HepG2 (cell line): ENCODE data around the gene UNC93A. TPM values are rescaled to one million over a fixed set of nuclear protein-coding genes. Genes with fewer than 3 reads are reported as not detected.

Experiments used
- ATF3 ChIP-seq: sonication (generic); formaldehyde crosslinking; IDR thresholded peaks from 2 replicates; pipeline ENCODE4 v1.4.0; 2020; ENCODE audit warnings: missing genetic modification reagents
- CCAR2 ChIP-seq: fragments of 200-400 bp; formaldehyde crosslinking; optimal IDR thresholded peaks from 2 replicates; pipeline ENCODE3; 2018; ENCODE audit warnings: low read depth, mild to moderate bottlenecking, low read length, moderate library complexity
- HIC2 ChIP-seq: sonication (generic); formaldehyde crosslinking; IDR thresholded peaks from 2 replicates; pipeline ENCODE4 v1.9.0; 2022; ENCODE audit warnings: low read depth, missing genetic modification reagents
- KDM4B ChIP-seq: sonication (generic); formaldehyde crosslinking; IDR thresholded peaks from 2 replicates; pipeline ENCODE4 v1.4.0; 2020; ENCODE audit warnings: missing genetic modification reagents
- KMT2A ChIP-seq: sonication (generic); formaldehyde crosslinking; IDR thresholded peaks from 2 replicates; pipeline ENCODE4 v1.4.0; 2020; ENCODE audit warnings: missing genetic modification reagents
- NR2C2 ChIP-seq: sonication (generic); formaldehyde crosslinking; IDR thresholded peaks from 2 replicates; pipeline ENCODE4 v1.4.0; 2020; ENCODE audit warnings: missing genetic modification reagents, mild to moderate bottlenecking, moderate library complexity, borderline replicate concordance
- POGZ ChIP-seq: sonication (generic); formaldehyde crosslinking; IDR thresholded peaks from 2 replicates; pipeline ENCODE4 v1.4.0; 2020; ENCODE audit warnings: mild to moderate bottlenecking, missing genetic modification reagents
- SAFB2 ChIP-seq: sonication (generic); formaldehyde crosslinking; IDR thresholded peaks from 2 replicates; pipeline ENCODE4 v1.5.1; 2020; ENCODE audit warnings: missing genetic modification reagents, low read depth, mild to moderate bottlenecking, borderline replicate concordance
- SALL1 ChIP-seq: sonication (generic); formaldehyde crosslinking; IDR thresholded peaks from 2 replicates; pipeline ENCODE4 v1.8.0; 2022; ENCODE audit warnings: mild to moderate bottlenecking, missing genetic modification reagents
- SOX5 ChIP-seq: IDR thresholded peaks from 2 replicates; pipeline ENCODE4 v1.6.1; 2016; ENCODE audit warnings: borderline replicate concordance
- THAP11 ChIP-seq: IDR thresholded peaks from 2 replicates; pipeline ENCODE4 v1.6.1; 2016; ENCODE audit warnings: missing biosample characterization, missing genetic modification reagents
- TRIM24 ChIP-seq: sonication (generic); formaldehyde crosslinking; IDR thresholded peaks from 2 replicates; pipeline ENCODE4 v1.8.0; 2022; ENCODE audit warnings: mild to moderate bottlenecking, missing genetic modification reagents
- YEATS2 ChIP-seq: sonication (generic); formaldehyde crosslinking; IDR thresholded peaks from 2 replicates; pipeline ENCODE4 v1.4.0; 2020; ENCODE audit warnings: missing genetic modification reagents, borderline replicate concordance
- ZBTB4 ChIP-seq: sonication (generic); formaldehyde crosslinking; IDR thresholded peaks from 2 replicates; pipeline ENCODE4 v1.4.0; 2020; ENCODE audit warnings: missing genetic modification reagents, mild to moderate bottlenecking, borderline replicate concordance
- ZFP90 ChIP-seq: sonication (generic); formaldehyde crosslinking; IDR thresholded peaks from 2 replicates; pipeline ENCODE4 v1.8.0; 2022; ENCODE audit warnings: missing genetic modification reagents, mild to moderate bottlenecking, inconsistent platforms, borderline replicate concordance
- ZGPAT ChIP-seq: IDR thresholded peaks from 2 replicates; pipeline ENCODE4 v1.6.1; 2016; ENCODE audit warnings: mild to moderate bottlenecking
- ZNF292 ChIP-seq: sonication (generic); formaldehyde crosslinking; IDR thresholded peaks from 2 replicates; pipeline ENCODE4 v1.8.1; 2022; ENCODE audit warnings: mild to moderate bottlenecking, low read depth, missing genetic modification reagents, borderline replicate concordance
- ZSCAN30 ChIP-seq: sonication (generic); formaldehyde crosslinking; IDR thresholded peaks from 2 replicates; pipeline ENCODE4 v1.5.0; 2020; ENCODE audit warnings: mild to moderate bottlenecking, missing genetic modification reagents
- polyA plus RNA-seq, 8 experiments: library from polyadenylated mRNA; depleted of rRNA in 3 of 8; stranded (reverse) in 7 of 8; unstranded in 1 of 8; fragments of >200 nt; fragmentation: Illumina TruSeq in 4 of 8; extraction: Trizol in 4 of 8; gene quantifications; 2 replicates each; pipeline versions ENCODE4 v1.2.1 to v1.2.3, GENCODE V29; 2011 to 2016; ENCODE audit warnings: low read depth in 4 of 8, missing spikeins in 1 of 8, mixed read lengths in 1 of 8; ENCODE audit not compliant: insufficient read depth in 1 of 8
- total RNA-seq, 5 experiments: library from RNA; depleted of rRNA; stranded (reverse); fragments of >200 nt; fragmentation: Illumina TruSeq; extraction: Trizol; gene quantifications; 2 replicates each; pipeline ENCODE4 v1.2.3, GENCODE V29; 2016; ENCODE audit warnings: low read depth in 1 of 5
- TF ChIP-seq, protein P1 (sequence below): sonication (generic); formaldehyde crosslinking; IDR thresholded peaks from 2 replicates; pipeline ENCODE4 v1.5.0; 2020; ENCODE audit warnings: missing genetic modification reagents, mild to moderate bottlenecking, borderline replicate concordance
- TF ChIP-seq, protein P2 (sequence below): sonication (generic); formaldehyde crosslinking; IDR thresholded peaks from 2 replicates; pipeline ENCODE4 v1.4.0; 2020; ENCODE audit warnings: missing genetic modification reagents, low read depth, mild to moderate bottlenecking, borderline replicate concordance

Gene UNC93A
- total and polyA plus RNA-seq, 2 of the 13 experiments (the other 11 are each of a cell fraction or from before 2014, with no cell fraction given) = 11.0 to 42.7 TPM

GRCh38 chr6:167290786-167291622, at the start of gene UNC93A (continued):
- TF ChIP-seq ZNF292 (CRISPR knock-in tag) (no peak), NR2C2 (CRISPR knock-in tag) (no peak), TRIM24 (CRISPR knock-in tag) (no peak), KDM4B (CRISPR knock-in tag) (no peak), CCAR2 (no peak), SOX5 (CRISPR knock-in tag) (no peak; the same call in 1 of the 2 replicates), SAFB2 (no peak), ZBTB4 (no peak; the same call in 1 of the 2 replicates), YEATS2 (peak; percentile 16; the same call in 1 of the 2 replicates), ZFP90 (CRISPR knock-in tag) (no peak), ZGPAT (CRISPR knock-in tag) (peak; percentile 47; the same call in 1 of the 2 replicates), SALL1 (CRISPR knock-in tag) (no peak), KMT2A (CRISPR knock-in tag) (no peak), POGZ (CRISPR knock-in tag) (peak; percentile 52; the same call in 1 of the 2 replicates), ZSCAN30 (CRISPR knock-in tag) (no peak), THAP11 (CRISPR knock-in tag) (no peak), HIC2 (CRISPR knock-in tag) (no peak), ATF3 (CRISPR knock-in tag) (no peak)
- TF ChIP-seq, protein P1, sequence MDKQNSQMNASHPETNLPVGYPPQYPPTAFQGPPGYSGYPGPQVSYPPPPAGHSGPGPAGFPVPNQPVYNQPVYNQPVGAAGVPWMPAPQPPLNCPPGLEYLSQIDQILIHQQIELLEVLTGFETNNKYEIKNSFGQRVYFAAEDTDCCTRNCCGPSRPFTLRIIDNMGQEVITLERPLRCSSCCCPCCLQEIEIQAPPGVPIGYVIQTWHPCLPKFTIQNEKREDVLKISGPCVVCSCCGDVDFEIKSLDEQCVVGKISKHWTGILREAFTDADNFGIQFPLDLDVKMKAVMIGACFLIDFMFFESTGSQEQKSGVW (CRISPR knock-in tag) = no peak
- TF ChIP-seq, protein P2, sequence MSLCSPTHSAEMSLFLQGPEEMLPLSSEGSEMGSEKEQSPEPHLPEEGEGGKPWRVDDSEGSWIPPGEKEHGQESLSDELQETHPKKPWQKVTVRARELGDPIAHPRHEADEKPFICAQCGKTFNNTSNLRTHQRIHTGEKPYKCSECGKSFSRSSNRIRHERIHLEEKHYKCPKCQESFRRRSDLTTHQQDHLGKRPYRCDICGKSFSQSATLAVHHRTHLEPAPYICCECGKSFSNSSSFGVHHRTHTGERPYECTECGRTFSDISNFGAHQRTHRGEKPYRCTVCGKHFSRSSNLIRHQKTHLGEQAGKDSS (CRISPR knock-in tag) = no peak
